Measurements from ENCODE around the gene LRMDA. TPM values are rescaled to one million over a fixed set of nuclear protein-coding genes. Genes with fewer than 3 reads are reported as not detected.
A peak's percentile ranks its signal among the peaks of the same experiment; 100 is the strongest.

The LRMDA gene
- total and polyA plus RNA-seq, 2 of the 13 experiments (the other 11 are each of a cell fraction or from before 2014, with no cell fraction given): 13.4 to 22.0 TPM

- FAIRE-seq (peak; percentile 57), DNase-seq (ENCODE audit: low spot score) (peak; percentile 28), ATAC-seq (peak; percentile 64; the same call in 2 of the 3 replicates)
- no peak overlapping the region for H3K9ac ChIP-seq (ENCODE audit: insufficient read depth, low read depth, low read length)
- H3K36me3 ChIP-seq (replicated peaks in 1 of 2; ENCODE audit: control insufficient read depth in 1 of 2, insufficient read depth in 2 of 2, low read length in 2 of 2): no peaks in the 10 kb centered on the region
- CTCF ChIA-PET (ENCODE audit: low intra/inter-chr PET ratio, low total read pairs): no interaction called here
- H3K4me2 ChIP-seq (ENCODE audit: low read depth, low read length): peak overlapping the region; percentile 38
- H3K4me3 ChIP-seq (replicated peaks in 1 of 3; ENCODE audit: insufficient read depth in 1 of 3, low read depth in 2 of 3, low read length in 3 of 3): no peak overlapping the region
- 29% methylated on average over 7 of the region's 9 CpGs for WGBS (ENCODE audit: low lambda C conversion rate)
- H3K79me2 ChIP-seq (ENCODE audit: insufficient read depth, low read length): no peaks in the 10 kb centered on the region
- POLR2A ChIA-PET: interaction anchor here (1.1 to 1.8 kb wide), 3 partner anchors 33 to 36 kb away, joined by 3 to 7 read pairs (median 5); no protein-coding TSS in a partner anchor
- H3K4me1 ChIP-seq (ENCODE audit: insufficient read depth, low read length): peaks cover 37% of the 10 kb centered on the region
- H2AFZ ChIP-seq (ENCODE audit: low read length): no peak overlapping the region
- in situ Hi-C loops (cut with HindIII; ENCODE audit: extremely low pct_ligation_motif_present, low pct_unique_long_range_greater_than_20kb): no loop called here
- H4K20me1 ChIP-seq (ENCODE audit: insufficient read depth, low read length): no peaks in the 10 kb centered on the region
- no peaks in the 10 kb centered on the region for H3K27me3 ChIP-seq (ENCODE audit: control insufficient read depth in 1 of 2, insufficient read depth in 2 of 2, low read length in 2 of 2)
- BruUV-seq (replicated peaks): no TSS peak
- intact Hi-C loops (cut with micrococcal nuclease; ENCODE audit: unreplicated experiment): no loop called here
- no peaks in the 10 kb centered on the region for H3K9me3 ChIP-seq (ENCODE audit: low read length)
- TF ChIP-seq FOXA3 (CRISPR knock-in tag; IDR thresholded peaks at IDR 0.05): peak; percentile 44; the same call in 1 of the 2 replicates
- no peak for TF ChIP-seq TARDBP (CRISPR knock-in tag; IDR thresholded peaks at IDR 0.05)
- no peak for TF ChIP-seq SOX13 (IDR thresholded peaks at IDR 0.05)
- TF ChIP-seq SOX13 (CRISPR knock-in tag; conservative IDR thresholded peaks at IDR 0.05 in 1 of 2, IDR thresholded peaks at IDR 0.05 in 1 of 2): 0 out of 4 replicates have a peak, but pooled peaks of 1 of the 2 experiments have one; percentile 21
- no peak for TF ChIP-seq EHMT2 (IDR thresholded peaks at IDR 0.05; ENCODE audit: borderline replicate concordance, low read depth, low read length)
- no peak for TF ChIP-seq HES4 (CRISPR knock-in tag; IDR thresholded peaks at IDR 0.05; ENCODE audit: borderline replicate concordance)
- no peak for TF ChIP-seq MBD4 (IDR thresholded peaks at IDR 0.05; ENCODE audit: borderline replicate concordance, low read length)
- no peak for TF ChIP-seq NCOA1 (CRISPR knock-in tag; IDR thresholded peaks at IDR 0.05)
- no peak for TF ChIP-seq EZH2 (conservative IDR thresholded peaks at IDR 0.05; ENCODE audit: low read depth, low read length)
- TF ChIP-seq SIN3A (IDR thresholded peaks at IDR 0.05; ENCODE audit: borderline replicate concordance, low read depth, low read length): no peak
- no peak for TF ChIP-seq FOXA1 (IDR thresholded peaks at IDR 0.05)
- peak; percentile 36; the same call in 1 of the 2 replicates for TF ChIP-seq FOXA1 (CRISPR knock-in tag; IDR thresholded peaks at IDR 0.05)
- no peak for TF ChIP-seq THAP11 (CRISPR knock-in tag; IDR thresholded peaks at IDR 0.05)
- peak in 1 of 2 experiments; percentile 23; a peak in 1 of 4 replicates for TF ChIP-seq EP300 (IDR thresholded peaks at IDR 0.05; ENCODE audit: low read depth in 2 of 2, low read length in 2 of 2)
- TF ChIP-seq EP300 (CRISPR knock-in tag; IDR thresholded peaks at IDR 0.05; ENCODE audit: borderline replicate concordance): no peak
- no peak for TF ChIP-seq FUBP1 (CRISPR knock-in tag; IDR thresholded peaks at IDR 0.05; ENCODE audit: borderline replicate concordance)
- TF ChIP-seq SALL1 (CRISPR knock-in tag; IDR thresholded peaks at IDR 0.05): peak; percentile 61
- peak; percentile 71; the same call in 1 of the 2 replicates for TF ChIP-seq ZBTB3 (CRISPR knock-in tag; IDR thresholded peaks at IDR 0.05; ENCODE audit: borderline replicate concordance, low read depth)
- TF ChIP-seq ZNF609 (CRISPR knock-in tag; IDR thresholded peaks at IDR 0.05; ENCODE audit: borderline replicate concordance): no peak
- TF ChIP-seq RAD51 (IDR thresholded peaks at IDR 0.05; ENCODE audit: borderline replicate concordance): no peak
- no peak for TF ChIP-seq ZNF205 (CRISPR knock-in tag; IDR thresholded peaks at IDR 0.05)
- H3K27ac ChIP-seq (ENCODE audit: extremely low read length, insufficient read depth, low read length): no peak overlapping the region
Observed at GRCh38 chr10:76114581-76115001, 683.2 kb downstream of the LRMDA start.

Measured in HepG2 (cell line).